Superior temporal gyrus (tissue), 1 donor: ENCODE data around the gene PFKL.
"Not testable (repeated sequence)": the region's sequence is repeated elsewhere in the genome, so short reads cannot be mapped to it uniquely, and the experiment has no call there.

Experiments
- DNase-seq: peaks from one replicate; pipeline ENCODE4 v3.0.0-alpha.2; 2016; ENCODE audit errors: extremely low spot score

PFKL gene

DNA sequence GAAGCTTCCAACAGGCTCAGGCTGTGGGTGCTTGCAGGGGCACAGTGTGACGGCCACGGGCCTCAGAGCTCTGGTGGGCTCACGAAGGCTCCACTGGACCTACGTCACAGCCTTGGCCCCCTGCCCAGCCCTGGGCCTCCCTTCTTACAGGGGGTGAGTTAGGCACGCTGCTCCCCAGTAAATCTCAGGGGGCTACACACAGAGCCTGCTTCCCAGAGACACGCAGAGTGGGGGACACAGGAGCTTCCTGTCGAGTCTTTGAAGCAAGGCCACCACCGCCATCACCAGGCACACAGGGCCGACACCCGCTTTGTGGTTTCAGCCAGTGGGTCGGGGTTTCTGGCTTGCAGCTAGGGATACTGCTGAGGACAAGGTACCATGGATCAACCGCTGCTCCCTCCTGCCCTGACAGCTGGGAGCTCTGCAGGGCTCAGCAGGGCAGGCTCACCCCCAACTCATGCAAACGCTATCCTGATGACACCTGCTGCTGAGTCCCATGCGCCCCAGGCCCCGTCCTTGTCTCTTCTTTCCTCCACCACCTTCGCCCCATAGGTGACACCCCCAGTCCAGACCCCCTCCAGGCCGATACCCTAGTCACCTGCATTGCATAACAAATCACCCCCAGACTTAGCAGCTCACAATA lies 44.8 kb downstream of the PFKL start:
- no peak for DNase-seq

DNA sequence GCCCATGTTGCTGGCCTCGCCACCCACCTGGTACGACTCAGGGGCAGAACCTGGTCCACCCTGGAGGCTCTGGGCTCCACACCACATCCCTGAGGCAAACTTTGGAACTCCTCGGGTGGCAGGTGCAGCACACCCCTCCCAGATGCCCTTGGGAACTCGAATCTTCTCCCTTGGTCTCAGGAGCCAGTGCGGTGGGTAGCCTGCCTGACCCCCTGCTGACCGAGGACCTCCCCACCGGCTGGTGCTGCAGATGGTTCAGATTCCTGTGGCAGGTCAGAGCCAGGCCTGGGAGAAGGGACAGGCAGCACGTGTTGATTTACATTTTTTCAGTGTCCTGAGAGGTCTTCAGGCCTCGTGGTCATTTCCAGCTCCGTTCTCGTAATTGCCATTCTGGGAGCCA lies 45.6 kb downstream of the PFKL start:
- no peak for DNase-seq

DNA sequence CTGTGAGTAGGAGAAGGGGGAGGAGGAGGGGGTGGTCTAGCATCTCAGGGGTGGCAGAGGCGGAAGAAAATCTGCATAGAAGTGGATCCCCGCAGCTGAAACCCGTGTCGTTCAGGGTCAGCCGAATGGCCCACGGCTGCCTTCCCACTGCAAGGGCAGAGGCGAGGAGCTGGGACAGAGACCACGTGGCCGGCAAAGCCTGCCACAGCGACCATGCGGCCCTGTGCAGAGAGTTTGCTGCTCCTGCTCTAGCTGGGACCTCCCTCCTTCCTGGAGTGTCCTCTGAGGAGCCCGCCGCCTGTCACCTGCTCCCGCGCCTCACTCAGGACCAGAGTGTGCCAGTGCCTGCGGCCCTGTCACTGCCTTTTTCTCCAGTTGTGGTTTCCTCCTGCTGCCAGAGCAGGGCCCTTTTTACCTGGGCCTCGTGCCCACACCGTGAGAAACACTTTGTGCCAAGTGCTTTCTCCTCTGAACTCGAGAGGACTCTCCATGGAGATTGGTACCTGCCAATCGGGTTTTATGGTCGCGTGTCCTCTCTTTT lies 48.1 kb downstream of the PFKL start:
- DNase-seq, result no peak

DNA sequence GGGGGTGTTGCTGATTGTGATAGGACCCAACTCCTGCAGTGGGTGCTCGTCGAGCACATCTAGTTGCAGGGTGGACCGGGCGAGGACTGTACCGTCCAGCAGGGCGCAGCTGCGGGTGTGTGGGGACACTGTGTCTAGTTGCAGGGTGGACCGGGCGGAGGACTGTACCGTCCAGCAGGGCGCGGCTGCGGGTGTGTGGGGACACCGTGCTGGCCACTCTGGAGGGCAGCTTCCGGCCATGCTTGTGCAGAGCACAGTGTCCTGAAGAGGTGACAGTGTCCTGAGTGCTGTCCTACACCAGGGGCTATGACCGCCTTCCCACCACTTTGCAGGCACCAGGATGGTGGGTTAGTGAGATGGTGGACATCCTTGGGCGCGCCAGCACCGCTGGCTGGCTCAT lies 49.0 kb downstream of the PFKL start:
- no peak for DNase-seq

DNA sequence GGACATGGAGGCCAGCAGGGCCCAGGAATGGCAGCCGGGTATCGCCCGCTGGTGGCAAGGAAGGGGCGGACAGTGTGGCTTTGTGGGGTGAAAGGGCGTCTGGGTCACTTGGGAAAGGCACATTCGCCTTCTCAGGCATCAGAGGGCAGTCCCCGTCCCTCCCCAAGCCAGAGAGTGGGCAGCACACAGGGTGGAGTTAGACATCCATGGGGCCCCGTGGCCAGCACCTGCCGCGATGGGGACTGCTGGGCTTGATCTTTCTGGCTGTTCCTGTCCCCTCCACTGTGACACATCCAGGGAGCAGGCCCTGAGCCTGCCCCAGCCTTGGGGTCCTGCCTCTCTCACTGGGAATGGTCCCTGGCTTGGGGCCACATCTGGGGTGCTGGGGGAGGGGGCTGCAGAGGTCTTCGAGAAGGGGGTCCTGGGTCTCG lies 49.6 kb downstream of the PFKL start:
- DNase-seq, result no peak

DNA sequence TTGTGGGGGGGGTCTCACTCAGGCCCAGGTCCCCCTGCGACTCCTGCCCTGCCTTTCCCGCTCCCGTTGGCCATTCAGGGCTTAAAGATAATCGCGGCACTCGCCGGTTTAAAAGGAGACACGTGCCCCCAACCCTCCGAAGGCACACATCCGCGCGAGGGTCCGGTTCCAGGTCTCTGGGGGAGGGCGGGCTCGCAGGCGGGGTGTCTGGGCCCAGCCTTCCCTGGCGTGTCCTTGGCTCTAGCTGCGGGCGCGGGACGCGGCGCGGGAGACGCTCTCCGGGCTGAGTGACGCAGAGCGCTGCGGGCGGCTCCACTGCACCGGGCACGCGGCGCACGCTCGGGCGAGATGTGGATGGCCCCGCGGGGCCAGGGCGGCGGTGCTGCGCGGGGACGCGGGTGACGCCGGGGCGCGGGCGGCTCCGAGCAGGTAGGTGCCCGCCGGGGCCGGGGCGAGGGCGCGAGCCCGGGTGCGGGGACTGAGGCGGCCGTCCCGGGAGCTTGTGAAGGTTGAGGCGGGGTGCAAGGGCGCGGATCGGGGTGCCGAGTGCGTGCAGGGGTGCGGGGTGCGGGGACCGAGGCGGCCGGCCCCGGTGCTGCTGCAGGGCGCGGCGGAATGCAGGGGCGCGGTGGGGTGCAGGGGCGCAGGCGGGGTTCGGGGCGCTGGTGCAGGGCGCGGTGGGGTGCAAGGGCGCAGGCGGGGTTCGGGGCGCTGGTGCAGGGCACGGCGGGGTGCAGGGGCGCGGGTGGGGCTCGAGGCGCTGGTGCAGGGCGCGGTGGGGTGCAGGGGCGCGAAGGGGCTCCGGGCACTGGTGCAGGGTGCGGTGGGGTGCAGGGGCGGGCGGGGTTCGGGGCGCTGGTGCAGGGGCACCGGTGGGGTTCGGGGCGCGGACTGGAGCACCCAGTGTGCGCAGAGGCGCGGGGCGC lies 50.3 kb downstream of the PFKL start:
- no peak for DNase-seq

DNA sequence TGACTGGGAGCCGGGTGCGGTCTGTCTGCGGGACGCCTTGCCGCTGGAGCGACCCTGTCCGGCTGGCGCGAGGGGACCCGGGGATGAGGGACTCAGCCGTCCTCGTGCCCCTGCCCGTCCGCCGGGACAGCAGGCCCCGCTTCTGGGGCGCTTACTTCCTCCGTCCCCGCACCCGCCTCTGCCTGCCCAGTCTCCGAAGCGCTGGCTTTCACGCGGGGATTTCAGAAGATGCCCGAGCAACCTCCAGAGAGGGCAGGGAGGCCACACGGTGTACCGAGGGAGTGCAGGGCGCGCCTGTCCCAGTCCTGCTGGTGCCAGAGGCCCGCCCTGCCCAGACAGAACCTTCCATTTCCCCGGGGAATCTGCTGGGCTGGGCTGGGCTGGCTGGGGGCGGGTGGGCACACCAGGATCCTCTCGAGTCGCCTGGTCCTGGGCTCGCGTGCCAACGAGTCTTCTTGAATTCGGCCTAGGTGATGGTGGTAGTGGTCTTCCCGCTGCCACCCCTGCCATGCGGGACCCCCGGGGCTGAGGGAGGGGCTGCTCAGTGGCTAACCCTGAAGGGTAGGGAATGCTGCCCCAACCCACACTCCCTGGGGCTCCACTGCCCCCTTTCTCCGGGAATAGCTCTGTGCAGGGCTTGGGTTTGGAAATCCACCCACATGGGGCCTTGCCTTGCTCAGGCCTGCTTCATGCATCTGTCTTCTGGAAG lies 51.1 kb downstream of the PFKL start:
- DNase-seq, result no peak

DNA sequence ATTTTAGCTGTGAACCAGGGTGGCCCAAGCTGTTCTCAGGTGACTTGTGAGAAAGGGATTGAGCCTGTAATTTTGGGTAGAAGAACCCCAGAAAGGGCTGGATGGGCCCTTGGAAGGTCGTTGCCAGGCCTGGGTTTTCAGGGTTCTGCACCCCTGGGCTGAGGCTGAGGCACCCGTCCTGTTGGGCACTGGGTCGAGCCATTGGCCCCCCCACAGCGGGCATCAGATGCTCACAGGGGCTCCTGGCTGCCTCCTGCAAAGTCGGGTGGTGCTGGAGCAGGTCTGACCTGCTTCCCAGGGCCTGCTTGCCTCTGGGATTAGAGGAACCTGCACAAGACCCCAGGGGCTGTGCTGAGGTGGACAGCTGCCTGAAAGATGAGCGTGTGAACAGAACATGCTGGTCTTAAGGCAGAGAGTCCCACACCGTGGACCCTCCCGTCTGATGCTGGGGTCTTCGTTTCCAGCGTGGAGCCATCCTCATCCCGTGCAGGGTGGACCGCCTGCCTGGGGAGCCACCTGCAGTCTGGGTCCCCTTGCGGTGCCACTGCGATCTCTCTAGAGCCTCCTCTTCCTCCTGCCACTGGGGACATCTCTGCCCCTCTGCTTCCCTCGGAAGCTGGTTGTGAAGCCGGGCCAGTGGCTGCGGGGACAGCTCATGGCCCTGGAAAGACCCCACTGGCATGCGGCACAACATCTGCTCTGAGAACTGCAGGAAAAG lies 51.8 kb downstream of the PFKL start:
- DNase-seq, result no peak

DNA sequence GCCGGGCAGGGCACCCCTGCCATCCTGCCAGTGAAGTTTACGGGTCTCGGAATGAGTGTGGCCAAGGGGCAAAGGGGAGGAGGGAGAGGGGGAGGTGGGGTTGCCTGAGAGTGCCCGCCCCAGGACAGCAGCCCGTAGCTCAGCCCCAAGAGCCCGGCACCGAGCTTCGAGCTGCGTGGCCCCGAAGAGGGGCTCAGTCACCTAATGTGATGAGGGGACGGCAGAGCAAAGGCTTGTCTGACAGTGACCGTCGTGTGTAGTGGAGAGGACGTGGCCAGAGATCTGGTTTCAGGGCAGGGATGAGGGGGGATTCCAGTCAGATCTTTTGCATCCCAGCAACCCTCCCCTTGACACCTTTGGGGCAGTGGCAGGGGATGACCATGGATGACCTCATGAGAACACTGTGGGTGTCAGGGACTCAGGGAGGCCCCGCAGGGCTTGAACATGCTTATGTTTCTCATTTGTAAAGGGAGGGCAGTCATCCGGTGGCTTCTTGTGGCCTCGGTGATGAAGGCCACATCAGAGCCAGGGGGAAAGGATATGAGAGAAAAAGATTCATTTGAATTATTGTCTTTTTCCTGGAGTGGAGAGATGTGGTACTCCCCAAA lies 52.5 kb downstream of the PFKL start:
- no peak for DNase-seq

DNA sequence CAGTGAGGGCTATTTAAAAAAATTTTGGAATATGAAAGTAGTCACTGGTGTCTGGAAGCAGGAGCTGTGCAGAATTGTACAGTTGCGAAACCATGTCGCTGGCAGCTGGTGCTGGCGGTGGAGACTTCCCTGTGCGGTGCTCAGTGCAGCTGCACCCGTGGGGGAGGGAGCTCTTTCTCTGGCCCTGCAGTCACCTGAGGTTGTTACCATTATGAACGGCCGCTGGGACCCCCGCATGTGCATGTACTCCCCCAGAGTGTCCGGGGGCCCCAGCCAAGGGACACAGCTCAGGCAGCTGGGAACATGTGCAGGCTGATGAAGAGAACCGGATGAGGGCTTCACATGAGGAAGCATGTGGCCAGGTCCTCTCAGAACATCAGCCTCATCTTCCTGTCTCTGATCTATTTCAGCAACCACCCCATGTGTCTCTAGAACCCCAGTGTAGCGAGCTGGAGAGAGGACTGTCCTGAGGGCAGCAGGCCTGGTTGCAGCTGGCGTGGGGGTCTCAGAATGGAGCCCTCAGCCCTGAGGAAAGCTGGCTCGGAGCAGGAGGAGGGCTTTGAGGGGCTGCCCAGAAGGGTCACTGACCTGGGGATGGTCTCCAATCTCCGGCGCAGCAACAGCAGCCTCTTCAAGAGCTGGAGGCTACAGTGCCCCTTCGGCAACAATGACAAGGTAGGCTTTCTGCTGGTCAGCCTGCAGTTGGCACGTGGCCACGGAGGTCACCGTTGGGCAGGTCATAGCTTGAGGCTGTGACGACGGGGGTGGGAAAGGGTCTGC lies 53.5 kb downstream of the PFKL start, which contains the start of gene TRPM2:
Gene TRPM2 (plus strand): TSS at position 431 of the 780 bp plus-strand sequence. CDS start 80 bp downstream, at position 511.
- peak; percentile 34 for DNase-seq

DNA sequence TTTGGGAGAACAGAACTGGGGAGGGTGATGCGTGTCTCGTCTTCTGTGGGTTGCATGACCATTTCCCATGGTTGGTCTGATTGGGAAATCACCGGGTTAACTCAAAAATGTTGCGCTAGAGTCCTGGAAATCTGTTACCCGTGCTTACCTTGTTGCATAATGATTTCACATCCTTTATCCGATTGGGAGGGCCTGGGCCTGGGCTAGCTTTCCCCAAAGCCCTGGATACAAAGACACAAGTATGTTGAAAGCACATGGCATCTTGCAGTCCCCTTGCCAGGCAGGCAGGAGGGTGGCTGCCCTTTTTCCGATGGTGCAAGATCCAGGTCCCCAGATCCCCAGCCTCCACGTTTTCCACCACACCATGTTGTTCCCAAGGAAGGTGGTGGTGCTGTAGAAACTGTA lies 54.1 kb downstream of the PFKL start:
- DNase-seq, result no peak

DNA sequence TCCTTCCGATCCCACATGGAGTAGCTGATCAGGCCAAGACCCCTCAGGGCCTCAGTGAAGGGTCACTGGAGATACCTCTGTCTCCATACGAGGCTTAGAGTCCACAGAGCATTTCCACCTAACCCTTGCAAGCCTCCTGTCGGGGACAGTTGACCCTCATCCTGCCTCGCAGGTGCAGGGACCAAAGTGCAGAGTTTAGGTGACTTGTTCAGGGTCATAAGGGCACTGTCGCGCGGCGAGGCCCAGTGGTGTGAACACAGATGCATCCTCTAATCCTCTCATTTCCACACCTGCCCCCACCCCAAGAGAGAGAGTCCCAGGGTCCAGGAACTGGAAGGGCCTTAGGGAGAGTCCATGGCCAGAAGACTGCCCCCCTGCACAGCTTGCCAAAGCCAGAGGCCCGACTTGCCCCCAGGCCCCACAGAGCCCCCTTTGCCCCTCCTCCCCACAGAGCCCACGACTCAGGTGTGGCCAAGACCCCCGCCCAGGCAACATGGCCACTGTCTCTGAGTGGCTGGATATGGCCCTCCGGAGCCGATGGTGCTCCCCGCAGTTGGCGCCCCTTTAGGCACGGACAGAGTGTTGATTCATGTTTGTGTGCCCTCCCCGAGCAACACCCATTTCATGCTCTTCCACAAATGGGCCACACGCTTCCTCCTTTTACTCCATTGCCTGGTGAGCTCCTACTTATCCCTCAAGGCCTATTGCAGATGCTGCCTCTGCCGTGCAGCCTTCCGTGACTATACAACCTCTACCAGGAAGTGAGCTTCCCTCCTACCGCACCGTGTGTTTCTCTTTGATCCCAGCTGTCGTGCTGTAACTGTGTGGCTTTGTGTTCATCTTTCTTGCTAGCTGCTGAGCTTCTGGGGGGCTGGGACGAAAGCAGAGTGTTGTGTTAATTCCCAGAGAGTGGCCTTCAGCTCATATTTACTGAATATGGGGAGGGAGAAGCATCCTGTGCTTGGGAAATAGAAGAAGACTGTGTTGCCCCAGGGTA lies 55.2 kb downstream of the PFKL start:
- DNase-seq, result no peak

DNA sequence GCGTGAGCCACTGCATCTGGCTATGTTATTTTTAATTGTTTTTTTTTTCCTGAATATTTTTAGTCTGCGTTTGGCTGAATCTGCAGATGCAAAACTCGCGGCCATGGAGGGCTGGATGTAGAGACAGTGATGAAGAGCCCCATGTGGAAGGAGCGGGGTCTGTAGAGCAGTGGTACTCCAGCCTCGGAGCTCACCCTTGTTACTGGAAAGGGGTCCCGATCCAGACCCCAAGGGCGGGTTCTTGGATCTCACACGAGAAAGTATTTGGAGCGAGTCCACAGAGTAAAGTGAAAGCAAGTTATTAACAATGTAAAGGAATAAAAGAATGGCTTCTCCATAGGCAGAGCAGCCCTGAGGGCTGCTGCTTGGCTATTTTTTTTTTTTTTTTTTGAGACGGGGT lies 56.3 kb downstream of the PFKL start:
- DNase-seq, result no peak

DNA sequence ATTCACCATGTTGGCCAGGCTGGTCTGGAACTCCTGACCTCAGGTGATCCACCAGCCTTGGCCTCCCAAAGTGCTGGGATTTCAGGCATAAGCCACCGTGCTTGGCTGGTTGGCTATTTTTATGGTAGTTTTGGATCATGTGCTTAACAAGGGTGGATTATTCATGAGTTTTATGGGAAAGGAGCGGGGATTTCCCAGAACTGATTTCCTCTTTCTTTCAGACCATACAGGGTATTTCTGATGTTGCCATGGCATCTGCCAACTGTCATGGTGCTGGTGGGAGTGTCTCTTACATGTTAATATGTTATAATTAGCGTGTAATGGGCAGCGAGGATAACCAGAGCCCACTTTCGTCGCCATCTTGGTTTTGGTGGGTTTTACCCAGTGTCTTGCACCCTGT lies 56.8 kb downstream of the PFKL start:
- no peak for DNase-seq

DNA sequence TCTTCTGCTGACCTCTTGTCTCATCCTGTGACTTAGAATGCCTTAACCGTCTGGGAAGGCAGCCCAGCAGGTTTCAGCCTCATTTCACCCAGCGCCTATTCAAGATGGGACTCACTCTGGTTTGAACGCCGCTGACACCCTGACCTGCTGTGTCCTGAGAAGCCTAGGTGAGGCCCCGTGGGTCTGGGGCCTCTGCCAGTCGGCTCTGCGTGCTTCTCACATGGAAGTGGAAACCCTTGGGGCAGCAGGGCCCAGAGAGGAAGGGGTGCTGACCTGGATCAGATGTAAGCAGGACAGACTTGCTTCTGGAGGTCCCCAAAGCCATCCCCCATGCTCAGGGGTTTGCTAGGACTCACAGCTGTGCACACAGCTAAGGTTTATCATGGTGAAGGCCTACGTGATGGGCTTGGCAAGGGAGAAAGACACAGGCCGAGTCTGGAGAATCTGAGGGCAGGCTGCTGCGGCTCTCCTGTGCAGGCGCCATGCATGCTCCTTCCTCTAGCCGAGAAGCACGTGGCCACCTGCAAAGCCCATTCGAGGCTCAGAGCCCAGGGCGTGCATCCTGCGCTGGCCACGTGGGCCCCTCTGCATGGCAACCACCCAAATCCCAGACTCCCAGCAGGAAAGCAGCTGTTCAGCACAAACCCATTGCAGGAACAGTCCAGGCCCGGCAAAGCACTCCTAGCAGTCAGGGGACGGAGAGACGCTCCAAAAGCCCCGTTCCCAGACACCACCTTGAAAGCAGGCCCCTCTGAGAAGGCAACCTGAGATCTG lies 57.4 kb downstream of the PFKL start:
- no peak for DNase-seq

DNA sequence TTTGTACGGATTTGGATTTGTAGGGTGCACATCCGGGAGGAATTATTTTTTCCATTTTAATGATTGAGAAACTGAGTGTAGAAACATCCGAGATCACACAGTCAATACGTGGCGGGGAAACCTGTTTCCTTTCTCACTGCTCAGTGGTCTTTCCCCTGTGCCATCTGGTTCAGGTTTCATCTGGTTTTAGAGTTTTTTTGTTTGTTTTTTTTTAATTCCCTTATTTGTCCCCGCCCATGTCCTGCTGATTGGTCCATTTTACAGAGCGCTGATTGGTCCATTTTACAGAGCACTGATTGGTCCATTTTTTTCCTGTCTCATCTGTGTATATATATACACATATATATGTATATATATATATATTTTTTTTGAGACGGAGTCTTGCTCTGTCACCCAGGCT lies 59.5 kb downstream of the PFKL start:
- no peak for DNase-seq

DNA sequence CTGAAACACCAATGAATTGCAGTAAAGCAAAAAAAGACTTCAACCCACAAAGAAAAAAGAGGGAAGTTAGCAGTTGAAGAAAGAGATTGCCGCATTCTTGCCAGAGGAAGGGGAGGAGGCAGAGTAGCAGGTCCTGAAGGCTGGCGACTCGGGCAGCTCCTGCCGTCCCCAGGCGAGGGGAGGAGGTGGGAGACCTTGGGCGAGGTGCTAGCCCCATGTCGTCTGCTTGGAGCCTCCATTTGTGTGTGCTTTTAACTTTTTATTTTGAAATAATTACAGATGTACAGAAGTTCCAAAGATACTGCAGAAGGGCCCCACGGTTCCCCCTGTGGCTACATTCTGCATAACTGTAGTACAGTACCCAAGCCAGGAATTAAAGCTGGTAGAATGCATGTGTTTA lies 60.3 kb downstream of the PFKL start:
- no peak for DNase-seq

DNA sequence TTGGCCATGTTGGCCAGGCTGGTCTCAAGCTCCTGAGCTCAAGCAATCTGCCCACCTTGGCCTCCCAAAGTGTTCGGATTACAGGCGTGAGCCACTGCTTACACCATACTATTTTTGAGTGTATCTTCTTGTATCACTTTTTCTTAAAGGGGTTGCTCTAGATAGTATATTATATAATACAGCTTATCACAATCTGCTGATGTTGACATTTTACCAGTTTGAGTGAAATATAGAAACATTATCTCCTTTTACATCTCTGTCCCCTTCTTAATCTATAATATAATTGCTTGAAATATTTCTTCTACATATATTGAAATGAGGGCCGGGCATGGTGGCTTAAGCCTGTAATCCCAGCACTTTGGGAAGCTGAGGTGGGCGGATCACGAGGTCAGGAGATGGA lies 62.0 kb downstream of the PFKL start:
- DNase-seq, result not testable (repeated sequence)
